ENCODE results near the gene WNT8B.
A peak's percentile ranks its signal among the peaks of the same experiment; 100 is the strongest.

DNA sequence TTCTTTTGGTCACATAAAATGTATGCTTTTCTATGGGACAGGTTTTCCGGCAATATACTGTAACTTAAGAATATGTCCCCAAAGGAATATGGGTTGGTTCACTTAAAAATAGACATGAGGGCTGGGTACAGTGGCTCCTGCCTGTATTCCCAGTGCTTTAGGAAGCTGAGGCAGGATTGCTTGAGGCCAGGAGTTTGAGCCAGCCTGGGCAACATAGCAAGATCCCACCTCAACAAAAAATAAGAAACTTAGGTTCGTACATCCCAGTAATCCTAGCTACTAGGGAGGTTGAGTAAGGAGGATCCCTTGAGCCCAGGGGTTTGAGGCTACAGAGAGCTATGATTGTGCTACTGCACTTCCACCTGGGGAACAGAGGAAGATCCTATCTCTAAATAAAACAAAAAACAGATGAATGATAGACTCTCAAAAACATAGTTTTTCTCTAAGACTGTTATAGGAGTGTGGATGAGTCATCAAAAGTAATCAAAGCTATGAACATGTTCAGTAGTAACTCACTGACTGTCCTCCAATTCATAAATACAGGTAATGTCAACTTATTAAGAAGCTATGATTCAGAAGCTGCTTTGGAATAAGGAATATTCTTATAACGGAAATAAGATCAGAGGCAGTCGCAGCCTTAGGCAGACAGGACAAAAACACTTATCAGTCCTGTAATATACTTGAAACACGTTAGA, 59.4 kb downstream of the WNT8B start:
- TF ChIP-seq GATA1 (IDR thresholded peaks at IDR 0.05; ENCODE audit: low read depth, low read length) (no peak), POLR2A (IDR thresholded peaks at IDR 0.05; ENCODE audit: low read length) (peak; percentile 4)

Data from erythroblast (primary cell).